Thoracic aorta (tissue), 2 donors: ENCODE measurements around the gene IFIT5. TPM values are rescaled to one million over a fixed set of nuclear protein-coding genes. Genes with fewer than 3 reads are reported as not detected.
A peak's percentile ranks its signal among the peaks of the same experiment; 100 is the strongest.
"Not testable (repeated sequence)": the region's sequence is repeated elsewhere in the genome, so short reads cannot be mapped to it uniquely, and the experiment has no call there.

ENCODE experiments used
- ATAC-seq: fragments of 150-250 bp; one replicate; pipeline ENCODE4 v1.8.0; 2017; ENCODE audit warnings: low read depth; ENCODE audit not compliant: insufficient number of reproducible peaks, low FRiP score
- DNase-seq: peaks from one replicate; pipeline ENCODE4 v3.0.0-alpha.2; 2020; ENCODE audit warnings: low spot score
- H3K27ac ChIP-seq, 2 donors: fragments of 200-600 bp; sonication (generic); 1 replicate in 1 of 2; 2 replicates in 1 of 2; pipeline ENCODE4 v1.5.1; 2016; ENCODE audit warnings: mild to moderate bottlenecking in 2 of 2, moderate library complexity in 2 of 2
- H3K27me3 ChIP-seq: fragments of 200-600 bp; sonication (generic); replicated peaks from 2 replicates; pipeline ENCODE4 v1.6.0; 2016; ENCODE audit warnings: mild to moderate bottlenecking; ENCODE audit not compliant: insufficient read depth
- H3K36me3 ChIP-seq: fragments of 200-600 bp; sonication (generic); one replicate; pipeline ENCODE4 v1.5.1; 2016
- H3K4me1 ChIP-seq, 2 donors: fragments of 200-600 bp; sonication (generic); 1 replicate in 1 of 2; 2 replicates in 1 of 2; pipeline versions ENCODE4 v1.5.1 to v1.6.0; 2016; ENCODE audit warnings: low read depth in 2 of 2, mild to moderate bottlenecking in 1 of 2; ENCODE audit not compliant: control insufficient read depth in 1 of 2
- H3K4me3 ChIP-seq: fragments of 200-600 bp; sonication (generic); 2 replicates; pipeline ENCODE4 v1.5.1; 2016; ENCODE audit warnings: mild to moderate bottlenecking
- H3K9me3 ChIP-seq: fragments of 200-600 bp; sonication (generic); 2 replicates; pipeline ENCODE4 v1.5.1; 2016
- CTCF ChIP-seq: fragments of 200-600 bp; sonication (generic); IDR thresholded peaks from one replicate; pipeline ENCODE4 v1.5.1; 2019; ENCODE audit warnings: antibody characterized with exemption
- total RNA-seq, 2 donors: library from RNA; depleted of rRNA; stranded (reverse); fragments of >200 nt; gene quantifications; one replicate each; pipeline versions ENCODE4 v1.1.0 to v1.2.3, GENCODE V29; 2016

Gene IFIT5
- total RNA-seq, 2 donors from 2014 or later = 19.5 to 24.8 TPM

- no peaks in the 10 kb centered on the region for H3K36me3 ChIP-seq
- no peaks in the 10 kb centered on the region for H3K9me3 ChIP-seq
- H3K27me3 ChIP-seq = no peaks in the 10 kb centered on the region
- DNase-seq (no peak), ATAC-seq (no peak)
- no peak overlapping the region for H3K4me3 ChIP-seq
- TF ChIP-seq CTCF = no peak
- H3K4me1 ChIP-seq = no peaks in the 10 kb centered on the region
- H3K27ac ChIP-seq = no peak overlapping the region
Observed at GRCh38 chr10:89382757-89383156, 31.6 kb upstream of the IFIT5 start.

- ATAC-seq = no peak
- H3K4me3 ChIP-seq = no peak overlapping the region
Observed at GRCh38 chr10:89384474-89385340, 29.7 kb upstream of the IFIT5 start.

GRCh38 chr10:89388806-89389205, 25.6 kb upstream of the IFIT5 start:
- no peak overlapping the region for H3K4me3 ChIP-seq
- H3K27ac ChIP-seq = no peak overlapping the region
- H3K36me3 ChIP-seq = no peaks in the 10 kb centered on the region
- no peak for ATAC-seq
- TF ChIP-seq CTCF = no peak
- no peaks in the 10 kb centered on the region for H3K9me3 ChIP-seq
- no peaks in the 10 kb centered on the region for H3K27me3 ChIP-seq
- peaks cover 7 to 12% of the 10 kb centered on the region in 2 donors for H3K4me1 ChIP-seq
- no peak for DNase-seq

More at GRCh38 chr10:89384474-89385340, 29.7 kb upstream of the IFIT5 start:
- Histone ChIP-seq H3K9me3 (no peaks in the 10 kb centered on the region), H3K36me3 (no peaks in the 10 kb centered on the region), H3K4me1 (no peaks in the 10 kb centered on the region), H3K27ac (no peak overlapping the region), H3K27me3 (no peaks in the 10 kb centered on the region)
- no peak for TF ChIP-seq CTCF
- DNase-seq = no peak

GRCh38 chr10:89389254-89389653, 25.1 kb upstream of the IFIT5 start:
- peak; percentile 35 for TF ChIP-seq CTCF
- no peak overlapping the region for H3K4me3 ChIP-seq
- H3K27ac ChIP-seq = no peak overlapping the region
- H3K27me3 ChIP-seq = no peaks in the 10 kb centered on the region
- DNase-seq = no peak
- no peaks in the 10 kb centered on the region for H3K9me3 ChIP-seq
- peaks cover 10 to 17% of the 10 kb centered on the region in 2 donors for H3K4me1 ChIP-seq
- no peak for ATAC-seq
- no peaks in the 10 kb centered on the region for H3K36me3 ChIP-seq

GRCh38 chr10:89390476-89391225, 23.7 kb upstream of the IFIT5 start:
- no peaks in the 10 kb centered on the region for H3K36me3 ChIP-seq
- peaks cover 10 to 27% of the 10 kb centered on the region in 2 donors for H3K4me1 ChIP-seq
- no peaks in the 10 kb centered on the region for H3K27me3 ChIP-seq
- no peaks in the 10 kb centered on the region for H3K9me3 ChIP-seq
- no peak for DNase-seq
- H3K4me3 ChIP-seq = no peak overlapping the region
- no peak overlapping the region for H3K27ac ChIP-seq
- ATAC-seq = no peak
- TF ChIP-seq CTCF = no peak

GRCh38 chr10:89391226-89391576, 23.2 kb upstream of the IFIT5 start:
- not testable (repeated sequence) for ATAC-seq

More at GRCh38 chr10:89391226-89391576, 23.2 kb upstream of the IFIT5 start:
- not testable (repeated sequence) for H3K4me3 ChIP-seq, H3K9me3 ChIP-seq, DNase-seq, H3K27me3 ChIP-seq, H3K27ac ChIP-seq, H3K36me3 ChIP-seq
- H3K4me1 ChIP-seq = peaks cover 10 to 27% of the 10 kb centered on the region in 2 donors
